GM20431 (cell line): Measurements from ENCODE around the gene TMED8.
"Not testable (repeated sequence)": the region's sequence is repeated elsewhere in the genome, so short reads cannot be mapped to it uniquely, and the experiment has no call there.

ENCODE experiments used
- in situ Hi-C: fragments of 300-500 bp; cut with MseI, MboI; formaldehyde crosslinking; loops from one replicate; pipeline ENCODE4 v1.15.0; 2020; ENCODE audit warnings: low sequenced_read_pairs; ENCODE audit not compliant: unreplicated experiment

Gene TMED8, protein sequence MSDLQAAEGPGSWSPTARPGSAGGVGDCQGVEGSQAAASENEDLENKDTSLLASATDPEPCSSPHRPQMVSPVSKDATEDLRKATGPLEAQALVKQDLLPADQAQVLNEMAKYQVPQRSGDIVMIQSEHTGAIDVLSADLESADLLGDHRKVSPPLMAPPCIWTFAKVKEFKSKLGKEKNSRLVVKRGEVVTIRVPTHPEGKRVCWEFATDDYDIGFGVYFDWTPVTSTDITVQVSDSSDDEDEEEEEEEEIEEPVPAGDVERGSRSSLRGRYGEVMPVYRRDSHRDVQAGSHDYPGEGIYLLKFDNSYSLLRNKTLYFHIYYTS

DNA sequence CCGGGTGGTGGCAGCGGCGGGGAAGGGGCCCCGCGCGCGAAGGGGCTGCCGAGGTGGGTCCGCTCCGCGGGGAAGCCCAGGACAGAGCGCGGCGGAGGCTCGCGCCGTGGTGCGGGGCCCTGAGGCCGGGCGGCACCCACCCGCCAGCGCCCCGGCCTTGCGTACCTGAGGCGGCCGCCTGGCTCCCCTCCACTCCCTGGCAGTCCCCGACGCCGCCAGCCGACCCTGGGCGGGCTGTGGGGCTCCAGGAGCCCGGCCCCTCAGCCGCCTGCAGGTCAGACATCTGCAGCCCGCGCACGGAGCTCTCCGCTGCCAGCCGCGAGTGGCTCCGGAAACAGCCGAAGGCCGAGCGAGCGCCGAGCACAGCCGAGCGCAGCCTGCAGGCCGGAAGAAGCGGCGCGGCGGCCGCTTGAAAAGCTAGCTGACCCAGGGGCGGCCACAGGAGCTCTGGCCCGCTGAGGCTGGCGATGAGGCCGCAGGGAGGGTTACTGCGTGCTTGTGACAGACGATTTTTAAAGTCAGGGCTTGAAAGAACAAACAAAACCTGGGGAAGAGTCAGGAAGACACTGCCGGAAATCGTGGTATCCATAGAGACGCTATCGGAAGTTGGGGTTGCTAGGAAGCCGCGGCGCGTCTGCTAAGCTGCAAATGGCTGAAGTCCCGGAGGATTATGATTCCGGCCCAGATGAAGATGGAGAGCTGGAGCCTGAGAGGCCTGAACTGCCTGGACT lies at the start of gene TMED8, which contains the start of gene SAMD15:
Gene TMED8 (minus strand): TSS at position 324 of the 731 bp plus-strand sequence. CDS start 41 bp downstream, at position 283.
Gene SAMD15 (plus strand): TSS at position 609 of the 731 bp plus-strand sequence. CDS start 40 bp downstream, at position 649.
- in situ Hi-C loops: no loop called here

DNA sequence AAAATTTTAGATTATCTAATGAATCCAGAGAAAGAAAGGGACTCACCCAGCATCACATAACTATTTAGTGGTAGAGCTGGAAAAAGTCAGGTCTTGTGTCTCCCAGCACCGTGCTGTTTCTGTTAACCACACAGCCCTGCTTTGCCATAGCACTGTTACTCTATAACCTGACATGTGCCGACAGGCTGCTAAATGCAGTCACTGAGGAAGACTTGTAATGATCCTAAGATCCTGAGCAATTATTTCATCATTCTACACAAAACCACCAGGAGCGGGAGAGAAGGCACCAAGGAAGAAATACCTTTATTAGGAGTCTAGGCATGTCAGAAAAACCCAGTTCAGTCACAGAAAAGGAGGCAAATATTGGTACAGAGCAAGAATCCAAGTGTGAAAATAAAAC lies 49.5 kb upstream of the TMED8 start:
- in situ Hi-C loops: no loop called here

DNA sequence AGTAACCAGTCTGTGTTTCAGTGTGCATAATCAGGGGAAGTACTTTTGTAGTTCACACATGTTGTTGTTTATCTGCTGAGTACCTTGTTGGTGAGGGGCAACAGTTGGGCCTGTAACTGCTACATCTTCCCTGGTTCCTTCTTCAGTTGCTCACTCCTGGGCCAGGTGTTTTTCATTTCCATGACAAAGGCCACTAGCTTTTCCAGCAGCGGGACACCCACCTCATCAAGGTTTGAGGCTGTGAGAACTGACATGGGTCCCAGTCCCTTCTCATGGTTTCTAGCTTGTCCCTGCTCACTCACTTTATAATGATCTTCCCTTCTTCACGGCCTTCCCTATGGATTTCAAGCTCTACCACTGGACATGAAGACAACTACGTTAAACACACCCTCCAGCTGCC lies 48.0 kb upstream of the TMED8 start:
- in situ Hi-C loops: no loop called here

DNA sequence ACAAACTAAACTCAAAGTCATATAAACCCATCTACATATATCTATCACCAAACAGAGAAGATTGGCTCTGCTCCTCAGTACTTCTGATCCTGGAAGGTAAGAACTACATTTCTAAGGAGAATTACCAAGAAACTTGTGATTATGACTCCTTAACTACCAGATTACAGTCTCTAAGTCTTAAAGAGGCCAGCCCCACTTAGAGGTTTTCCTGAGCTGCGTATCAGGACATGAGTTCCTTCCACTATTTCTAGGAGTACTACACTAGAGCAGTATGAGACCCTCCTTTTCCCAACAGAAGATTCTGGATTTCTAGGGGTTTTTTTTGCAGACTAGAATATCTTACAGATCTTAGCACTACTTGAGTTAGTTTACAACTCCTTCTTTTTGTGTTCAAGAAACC lies 46.5 kb upstream of the TMED8 start, which contains the start of gene NOXRED1:
Gene NOXRED1 (minus strand): TSS at position 101 of the 400 bp plus-strand sequence. CDS start 634 bp downstream, outside the sequence.
- in situ Hi-C loops: no loop called here

DNA sequence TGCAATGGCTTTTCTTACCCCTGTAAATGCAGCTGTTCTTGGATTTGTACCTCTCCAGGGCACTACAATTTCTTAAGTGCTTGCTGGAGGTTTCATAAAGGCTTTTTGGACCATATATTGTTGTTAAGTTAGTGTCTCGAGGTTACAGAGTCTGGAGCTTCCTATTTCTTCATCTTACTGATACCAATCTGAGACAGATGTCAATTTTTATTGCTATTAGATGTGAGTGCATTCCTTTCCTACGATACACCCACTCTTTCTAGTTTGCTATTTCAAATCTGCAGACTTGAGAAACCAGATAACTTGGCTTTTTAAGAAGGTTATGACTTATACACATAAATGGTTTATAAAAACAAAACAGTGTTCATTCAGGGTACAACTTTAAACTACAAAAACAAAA lies 44.3 kb upstream of the TMED8 start:
- in situ Hi-C loops: no loop called here

DNA sequence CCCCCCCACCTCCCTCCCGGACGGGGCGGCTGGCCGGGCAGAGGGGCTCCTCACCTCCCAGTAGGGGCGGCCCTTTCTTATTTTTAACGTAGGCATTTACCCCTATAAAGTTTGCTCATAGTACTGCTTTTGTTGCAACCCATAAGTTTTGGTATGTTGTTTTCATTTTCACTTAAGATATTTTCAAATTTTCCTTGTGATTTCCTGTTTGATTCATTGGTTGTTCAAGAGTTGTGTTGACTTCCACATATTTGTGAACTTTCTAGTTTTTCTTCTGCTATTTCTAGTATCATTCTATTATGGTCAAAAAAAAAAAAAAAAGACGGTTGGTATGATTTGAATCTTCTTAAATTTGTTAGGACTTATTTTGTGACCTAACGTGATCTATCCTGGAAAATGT lies 39.9 kb upstream of the TMED8 start:
- in situ Hi-C loops: no loop called here

DNA sequence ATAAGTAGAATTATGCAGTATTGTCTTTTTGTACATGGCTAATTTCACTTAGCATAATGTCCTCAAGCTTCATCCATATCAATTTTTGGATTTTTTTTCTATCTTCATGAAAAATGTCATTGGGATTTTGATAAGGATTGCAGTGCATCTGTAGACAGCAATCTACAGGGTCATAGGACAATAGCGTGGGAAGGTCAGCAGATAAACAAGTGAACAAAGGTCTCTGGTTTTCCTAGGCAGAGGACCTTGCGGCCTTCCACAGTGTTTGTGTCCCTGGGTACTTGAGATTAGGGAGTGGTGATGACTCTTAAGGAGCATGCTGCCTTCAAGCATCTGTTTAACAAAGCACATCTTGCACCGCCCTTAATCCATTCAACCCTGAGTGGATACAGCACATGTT lies 39.2 kb upstream of the TMED8 start:
- in situ Hi-C loops: not testable (repeated sequence)

DNA sequence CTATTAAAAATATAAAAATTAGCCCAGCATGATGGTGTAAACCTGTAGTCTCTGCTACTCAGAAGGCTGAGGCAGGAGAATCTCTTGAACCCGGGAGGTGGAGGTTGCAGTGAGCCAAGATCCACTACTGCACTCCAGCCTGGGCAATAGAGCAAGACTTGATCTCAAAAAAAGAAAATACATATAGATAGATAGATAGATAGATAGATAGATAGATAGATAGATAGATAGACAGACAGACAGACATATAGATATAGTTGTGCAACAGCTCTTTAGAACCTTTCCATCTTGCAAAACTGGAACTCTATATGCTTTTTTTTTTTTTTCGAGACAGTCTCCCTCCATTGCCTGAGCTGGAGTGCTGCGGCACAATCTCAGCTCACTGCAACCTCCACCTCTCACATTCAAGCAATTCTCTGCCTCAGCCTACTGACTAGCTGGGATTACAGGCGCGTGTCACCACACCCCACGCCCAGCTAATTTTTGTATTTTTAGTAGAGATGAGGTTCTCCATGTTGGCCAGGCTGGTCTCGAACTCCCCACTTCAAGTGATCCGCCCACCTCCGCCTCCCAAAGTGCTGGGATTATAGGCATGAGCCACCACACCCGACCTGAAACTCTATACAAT lies 38.6 kb upstream of the TMED8 start:
- in situ Hi-C loops: not testable (repeated sequence)

DNA sequence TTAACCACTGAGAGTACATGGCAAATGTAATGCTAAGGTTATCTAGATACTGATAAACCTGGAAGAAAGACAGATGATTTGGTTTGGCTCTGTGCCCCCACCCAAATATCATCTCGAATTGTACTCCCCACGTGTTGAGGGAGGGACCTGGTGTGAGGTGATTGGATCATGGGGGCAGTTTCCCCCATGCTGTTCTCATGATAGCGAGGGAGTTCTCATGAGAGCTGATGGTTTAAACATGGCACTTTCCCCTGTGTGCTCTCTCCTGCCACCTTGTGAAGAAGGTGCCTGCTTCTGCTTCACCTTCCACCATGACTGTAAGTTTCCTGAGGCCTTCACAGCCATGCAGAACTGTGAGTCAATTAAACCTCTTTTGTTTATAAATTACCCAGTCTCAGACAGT lies 32.2 kb upstream of the TMED8 start:
- in situ Hi-C loops: no loop called here

DNA sequence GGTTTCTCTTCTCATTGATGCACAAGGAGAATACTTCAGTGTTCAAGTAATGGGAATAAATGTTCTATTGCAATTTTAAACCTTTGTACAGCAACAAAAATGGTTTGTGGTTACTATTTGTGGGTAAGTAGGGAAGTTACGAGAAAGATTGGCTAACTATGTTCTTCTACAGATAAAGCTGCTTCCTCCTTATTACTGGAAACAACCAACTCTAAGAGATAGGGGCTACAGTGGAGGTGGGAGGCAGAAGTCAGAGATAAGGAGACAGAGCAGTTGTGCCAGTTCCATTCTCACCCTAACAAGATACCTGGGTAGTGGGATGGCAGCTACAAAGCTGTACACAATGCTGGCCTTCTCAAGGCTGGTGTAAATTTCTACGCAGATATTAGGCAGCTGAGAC lies 30.3 kb upstream of the TMED8 start:
- in situ Hi-C loops: no loop called here

DNA sequence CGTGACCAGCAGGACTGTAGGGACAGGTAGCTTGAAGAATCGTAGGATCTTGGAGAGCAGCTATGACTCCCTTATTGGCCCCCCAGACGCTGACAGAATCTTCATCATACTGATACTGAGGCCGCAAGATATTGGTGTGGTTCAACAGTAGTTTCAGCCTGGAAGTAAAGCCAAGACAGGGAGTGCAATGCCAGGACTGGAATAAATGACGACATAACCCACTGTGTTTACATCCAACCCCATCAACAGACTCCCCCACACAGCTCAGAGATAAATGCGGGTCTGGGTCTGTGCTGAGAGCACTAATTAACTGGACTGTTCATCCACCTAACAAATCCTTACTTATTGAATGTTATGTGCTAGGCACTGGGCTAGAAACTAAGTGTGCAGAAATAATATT lies 29.8 kb upstream of the TMED8 start:
- in situ Hi-C loops: no loop called here

DNA sequence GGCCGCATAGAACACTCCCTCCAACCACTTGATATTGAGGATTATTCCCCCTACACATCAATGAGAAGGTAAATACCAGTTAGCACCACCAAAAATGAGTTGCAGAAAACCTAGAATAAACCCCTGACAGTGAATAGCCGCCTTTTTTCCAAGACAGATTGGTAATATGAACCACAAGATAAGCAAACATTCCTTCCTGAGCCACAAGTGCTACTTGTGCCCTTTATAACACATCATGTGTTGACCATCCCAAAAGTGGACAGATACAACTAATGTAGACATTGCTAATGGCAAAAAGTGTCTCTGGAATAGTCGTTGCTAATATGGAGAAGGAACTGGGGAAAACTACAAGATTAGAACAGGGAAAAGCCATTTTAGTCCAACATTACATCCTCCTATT lies 29.2 kb upstream of the TMED8 start:
- in situ Hi-C loops: no loop called here

DNA sequence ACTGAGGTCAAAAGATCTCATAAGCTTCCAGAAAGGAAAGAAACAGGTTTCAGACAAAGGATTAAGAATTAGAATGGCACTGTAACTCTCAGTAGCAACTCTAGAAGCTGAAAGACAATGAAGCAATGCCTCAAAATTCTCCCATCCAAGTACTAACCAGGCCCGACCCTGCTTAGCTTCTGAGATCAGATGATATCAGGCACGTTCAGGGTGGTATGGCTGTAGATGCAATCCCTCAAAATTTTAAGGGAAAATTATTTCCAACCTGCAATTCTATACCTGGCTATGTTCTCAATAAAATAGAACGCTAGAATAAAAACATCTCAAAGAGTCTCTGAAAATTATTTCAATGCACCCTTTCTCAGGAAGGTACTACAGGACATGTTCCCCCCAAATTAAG lies 26.9 kb upstream of the TMED8 start:
- in situ Hi-C loops: no loop called here

DNA sequence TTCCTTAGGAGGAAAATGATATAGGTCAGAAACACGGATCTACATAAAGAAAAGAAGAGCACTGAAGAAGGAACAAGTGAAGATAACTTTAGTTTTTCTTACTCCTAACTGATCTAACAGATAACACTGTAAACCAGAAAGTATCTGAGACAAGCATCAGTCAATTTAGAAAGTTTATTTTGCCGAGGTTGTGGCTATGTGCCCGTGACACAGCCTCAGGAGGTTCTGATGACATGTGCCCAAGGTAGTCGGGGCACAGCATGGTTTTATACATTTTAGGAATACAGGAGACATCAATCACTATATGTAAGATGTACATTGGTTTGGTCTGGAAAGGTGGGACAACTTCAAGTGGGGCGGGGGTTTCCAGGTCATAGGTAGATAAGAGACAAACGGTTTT lies 23.3 kb upstream of the TMED8 start:
- in situ Hi-C loops: no loop called here

DNA sequence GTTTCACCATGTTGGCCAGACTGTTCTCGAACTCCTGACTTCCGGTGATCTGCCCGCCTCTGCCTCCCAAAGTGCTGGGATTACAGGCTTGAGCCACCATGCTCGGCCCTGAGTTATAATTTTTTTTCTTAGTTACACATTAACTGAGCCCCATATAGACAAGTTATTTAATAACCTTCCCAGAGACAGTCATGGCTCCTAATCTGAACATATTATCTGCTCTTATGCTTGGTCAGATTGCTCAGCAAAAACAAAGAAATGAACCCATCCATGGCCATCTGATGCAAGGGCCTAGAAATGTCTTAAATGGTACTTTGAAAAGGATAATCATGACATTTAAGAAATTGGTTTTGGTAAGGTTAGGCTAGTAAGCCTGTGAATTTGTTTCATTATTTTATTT lies 13.3 kb upstream of the TMED8 start:
- in situ Hi-C loops: no loop called here

DNA sequence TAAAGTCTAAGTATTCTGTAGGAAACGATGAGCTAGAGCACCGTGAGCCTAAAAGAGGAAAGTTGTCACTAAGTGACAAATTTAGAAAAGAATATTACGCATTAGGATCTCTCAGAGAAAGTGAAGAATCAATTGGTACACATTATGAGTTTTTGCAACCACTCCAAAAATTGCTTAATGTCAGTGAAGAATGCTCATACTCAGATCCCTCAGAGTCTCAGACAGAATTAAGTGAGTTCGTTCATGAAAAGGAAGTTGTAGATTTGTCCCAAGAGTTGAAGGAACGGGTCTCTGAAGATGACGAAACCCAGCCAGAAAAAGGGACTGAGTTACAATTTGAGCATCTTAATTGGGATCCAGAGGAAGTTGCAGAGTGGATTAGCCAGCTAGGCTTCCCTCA lies 1.8 kb upstream of the TMED8 start:
- in situ Hi-C loops: no loop called here

DNA sequence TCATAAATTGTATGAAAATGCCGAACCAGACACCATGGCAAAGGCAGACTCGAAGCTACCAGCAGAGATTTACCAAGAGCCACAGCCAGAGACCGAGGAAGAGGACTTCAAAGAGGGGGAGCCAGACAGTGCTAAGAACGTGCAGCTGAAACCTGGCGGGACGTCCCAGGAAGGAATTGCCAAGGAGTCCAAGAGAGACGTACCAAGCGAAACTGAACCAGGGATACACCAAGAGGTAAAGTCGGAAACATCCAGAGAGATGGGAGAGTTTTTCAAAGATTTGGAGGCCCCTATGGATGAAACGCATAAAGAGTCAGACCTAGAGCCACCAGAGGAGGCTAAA lies 579 bp upstream of the TMED8 start:
- in situ Hi-C loops: no loop called here

DNA sequence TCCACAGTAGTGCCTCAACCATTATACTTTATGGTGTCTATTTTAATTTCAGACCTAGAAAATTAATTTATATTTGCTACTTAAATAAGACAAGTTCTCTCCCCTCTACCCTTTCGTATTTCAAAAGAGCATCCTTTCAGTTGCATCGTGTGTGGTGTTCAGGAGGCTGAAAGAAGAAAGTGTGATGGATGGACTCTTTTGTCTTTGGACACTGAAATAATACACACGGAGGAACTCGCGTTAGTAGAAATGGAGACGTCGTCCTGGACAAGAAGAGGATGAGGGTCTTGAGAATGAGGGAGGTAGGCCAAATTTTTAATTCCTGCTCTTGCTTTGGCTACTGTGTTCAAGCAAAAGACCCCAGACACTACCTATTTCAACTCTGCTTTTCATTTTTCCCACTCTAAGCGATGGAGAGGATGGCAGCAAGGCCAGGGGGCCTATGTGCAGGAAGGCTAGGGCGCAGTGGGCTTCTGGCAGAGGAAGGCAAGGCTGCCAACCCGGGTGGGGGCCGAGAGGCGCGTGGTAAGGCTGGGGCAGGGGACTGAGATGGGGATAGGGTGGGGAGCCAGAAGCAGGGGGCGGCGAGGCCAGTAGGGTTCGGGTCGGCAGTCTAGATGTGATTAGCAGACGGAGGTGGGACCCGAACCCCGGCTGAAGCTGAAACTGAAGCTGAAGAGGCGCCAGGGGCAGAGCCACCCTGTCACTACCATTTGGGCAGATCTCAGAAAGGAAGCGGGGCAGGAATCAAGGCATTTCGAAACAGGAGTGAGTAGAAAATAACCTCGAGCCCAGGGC lies 722 bp downstream of the TMED8 start:
- in situ Hi-C loops: no loop called here

DNA sequence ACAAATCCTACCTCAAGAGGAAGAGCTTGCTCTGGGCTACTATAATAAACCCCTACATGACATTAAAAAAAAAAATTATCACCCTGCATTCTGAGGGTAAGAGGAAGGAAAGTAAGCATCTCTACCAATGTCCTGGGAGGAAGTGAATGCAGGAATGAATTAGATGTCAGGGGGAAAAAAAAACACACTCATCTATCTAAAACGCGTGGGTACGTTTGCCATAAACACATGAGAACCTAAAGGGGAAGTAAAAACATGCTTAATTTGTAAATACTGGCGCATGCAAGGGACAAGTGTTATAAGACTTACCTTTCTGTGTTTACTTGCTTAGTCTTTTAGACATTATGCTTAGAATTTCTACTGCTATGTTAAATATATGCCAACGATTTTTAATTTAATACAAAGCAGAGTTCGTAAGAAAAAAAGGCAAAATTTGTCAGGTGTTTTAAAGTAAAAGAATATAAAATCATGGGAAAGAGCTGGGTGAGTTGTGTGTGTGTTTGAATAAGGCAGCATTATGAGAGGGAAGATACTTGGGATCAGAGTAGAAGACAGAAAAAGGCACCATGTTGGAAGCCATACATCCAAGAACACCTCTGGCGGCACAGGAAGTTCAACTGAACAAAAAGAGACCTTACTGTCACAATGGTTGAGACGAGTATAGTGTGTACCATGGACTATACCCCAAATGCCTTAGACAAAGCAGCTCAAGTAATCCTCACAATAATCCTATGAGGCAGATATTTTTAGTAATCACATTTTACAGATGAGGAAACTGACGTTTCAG lies 1.5 kb downstream of the TMED8 start:
- in situ Hi-C loops: no loop called here
